HEK293 (cell line): ENCODE measurements around the gene MRAP2.

Experiments
- RBAK ChIP-seq: fragments of 450-650 bp; formaldehyde crosslinking; IDR thresholded peaks from 2 replicates; pipeline ENCODE4 v1.5.1; 2016; ENCODE audit warnings: missing biosample characterization, missing genetic modification characterization
- SALL2 ChIP-seq: fragments of 450-650 bp; formaldehyde crosslinking; IDR thresholded peaks from 2 replicates; pipeline ENCODE4 v1.5.0; 2017; ENCODE audit warnings: missing biosample characterization, mild to moderate bottlenecking, missing genetic modification characterization, borderline replicate concordance
- TCF7L2 ChIP-seq: IDR thresholded peaks from 2 replicates; pipeline ENCODE4 v1.6.1; 2011; ENCODE audit warnings: low read depth, mild to moderate bottlenecking, inconsistent platforms, low read length, moderate library complexity, borderline replicate concordance
- ZNF184 ChIP-seq: fragments of 450-650 bp; IDR thresholded peaks from 2 replicates; pipeline ENCODE4 v1.5.1; 2018; ENCODE audit warnings: missing biosample characterization, mild to moderate bottlenecking, missing genetic modification characterization
- ZNF335 ChIP-seq: fragments of 450-650 bp; formaldehyde crosslinking; conservative IDR thresholded peaks from 2 replicates; pipeline ENCODE4 v1.5.1; 2016; ENCODE audit warnings: missing biosample characterization, missing genetic modification characterization
- ZNF76 ChIP-seq: fragments of 450-650 bp; formaldehyde crosslinking; IDR thresholded peaks from 2 replicates; pipeline ENCODE4; 2016; ENCODE audit warnings: low read depth, missing biosample characterization, missing genetic modification characterization, borderline replicate concordance
- TF ChIP-seq, protein P1 (sequence below): fragments of 450-650 bp; formaldehyde crosslinking; IDR thresholded peaks from 2 replicates; pipeline ENCODE4 v1.5.1; 2016; ENCODE audit warnings: missing biosample characterization, missing genetic modification characterization
- TF ChIP-seq, protein P2 (sequence below): fragments of 450-650 bp; formaldehyde crosslinking; IDR thresholded peaks from 2 replicates; pipeline ENCODE4 v1.5.1; 2016; ENCODE audit warnings: missing biosample characterization, missing genetic modification characterization, low read depth
- TF ChIP-seq, protein P3 (sequence below): fragments of 450-650 bp; formaldehyde crosslinking; IDR thresholded peaks from 2 replicates; pipeline ENCODE4 v1.5.1; 2017; ENCODE audit warnings: missing biosample characterization, missing genetic modification characterization

DNA sequence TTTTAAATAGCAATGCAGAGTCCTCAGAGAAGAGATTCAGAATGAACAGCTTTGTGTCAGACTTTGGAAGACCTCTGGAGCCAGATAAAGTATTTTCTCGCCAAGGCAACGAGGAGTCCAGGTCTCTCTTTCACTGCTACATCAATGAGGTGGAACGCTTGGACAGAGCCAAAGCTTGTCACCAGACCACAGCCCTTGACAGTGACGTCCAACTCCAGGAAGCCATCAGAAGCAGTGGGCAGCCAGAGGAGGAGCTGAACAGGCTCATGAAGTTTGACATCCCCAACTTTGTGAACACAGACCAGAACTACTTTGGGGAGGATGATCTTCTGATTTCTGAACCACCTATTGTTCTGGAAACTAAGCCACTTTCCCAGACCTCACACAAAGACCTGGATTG is 55.5 kb downstream of the MRAP2 start:
- no peak for TF ChIP-seq ZNF76 (tag by site-specific recombination)
- TF ChIP-seq, protein P1, sequence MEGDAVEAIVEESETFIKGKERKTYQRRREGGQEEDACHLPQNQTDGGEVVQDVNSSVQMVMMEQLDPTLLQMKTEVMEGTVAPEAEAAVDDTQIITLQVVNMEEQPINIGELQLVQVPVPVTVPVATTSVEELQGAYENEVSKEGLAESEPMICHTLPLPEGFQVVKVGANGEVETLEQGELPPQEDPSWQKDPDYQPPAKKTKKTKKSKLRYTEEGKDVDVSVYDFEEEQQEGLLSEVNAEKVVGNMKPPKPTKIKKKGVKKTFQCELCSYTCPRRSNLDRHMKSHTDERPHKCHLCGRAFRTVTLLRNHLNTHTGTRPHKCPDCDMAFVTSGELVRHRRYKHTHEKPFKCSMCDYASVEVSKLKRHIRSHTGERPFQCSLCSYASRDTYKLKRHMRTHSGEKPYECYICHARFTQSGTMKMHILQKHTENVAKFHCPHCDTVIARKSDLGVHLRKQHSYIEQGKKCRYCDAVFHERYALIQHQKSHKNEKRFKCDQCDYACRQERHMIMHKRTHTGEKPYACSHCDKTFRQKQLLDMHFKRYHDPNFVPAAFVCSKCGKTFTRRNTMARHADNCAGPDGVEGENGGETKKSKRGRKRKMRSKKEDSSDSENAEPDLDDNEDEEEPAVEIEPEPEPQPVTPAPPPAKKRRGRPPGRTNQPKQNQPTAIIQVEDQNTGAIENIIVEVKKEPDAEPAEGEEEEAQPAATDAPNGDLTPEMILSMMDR (tag by site-specific recombination), result no peak
- TF ChIP-seq, protein P2, sequence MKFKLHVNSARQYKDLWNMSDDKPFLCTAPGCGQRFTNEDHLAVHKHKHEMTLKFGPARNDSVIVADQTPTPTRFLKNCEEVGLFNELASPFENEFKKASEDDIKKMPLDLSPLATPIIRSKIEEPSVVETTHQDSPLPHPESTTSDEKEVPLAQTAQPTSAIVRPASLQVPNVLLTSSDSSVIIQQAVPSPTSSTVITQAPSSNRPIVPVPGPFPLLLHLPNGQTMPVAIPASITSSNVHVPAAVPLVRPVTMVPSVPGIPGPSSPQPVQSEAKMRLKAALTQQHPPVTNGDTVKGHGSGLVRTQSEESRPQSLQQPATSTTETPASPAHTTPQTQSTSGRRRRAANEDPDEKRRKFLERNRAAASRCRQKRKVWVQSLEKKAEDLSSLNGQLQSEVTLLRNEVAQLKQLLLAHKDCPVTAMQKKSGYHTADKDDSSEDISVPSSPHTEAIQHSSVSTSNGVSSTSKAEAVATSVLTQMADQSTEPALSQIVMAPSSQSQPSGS (tag by site-specific recombination), result no peak
- TF ChIP-seq SALL2 (tag by site-specific recombination), result no peak
- TF ChIP-seq TCF7L2, result no peak
- TF ChIP-seq RBAK, result no peak
- TF ChIP-seq, protein P3, sequence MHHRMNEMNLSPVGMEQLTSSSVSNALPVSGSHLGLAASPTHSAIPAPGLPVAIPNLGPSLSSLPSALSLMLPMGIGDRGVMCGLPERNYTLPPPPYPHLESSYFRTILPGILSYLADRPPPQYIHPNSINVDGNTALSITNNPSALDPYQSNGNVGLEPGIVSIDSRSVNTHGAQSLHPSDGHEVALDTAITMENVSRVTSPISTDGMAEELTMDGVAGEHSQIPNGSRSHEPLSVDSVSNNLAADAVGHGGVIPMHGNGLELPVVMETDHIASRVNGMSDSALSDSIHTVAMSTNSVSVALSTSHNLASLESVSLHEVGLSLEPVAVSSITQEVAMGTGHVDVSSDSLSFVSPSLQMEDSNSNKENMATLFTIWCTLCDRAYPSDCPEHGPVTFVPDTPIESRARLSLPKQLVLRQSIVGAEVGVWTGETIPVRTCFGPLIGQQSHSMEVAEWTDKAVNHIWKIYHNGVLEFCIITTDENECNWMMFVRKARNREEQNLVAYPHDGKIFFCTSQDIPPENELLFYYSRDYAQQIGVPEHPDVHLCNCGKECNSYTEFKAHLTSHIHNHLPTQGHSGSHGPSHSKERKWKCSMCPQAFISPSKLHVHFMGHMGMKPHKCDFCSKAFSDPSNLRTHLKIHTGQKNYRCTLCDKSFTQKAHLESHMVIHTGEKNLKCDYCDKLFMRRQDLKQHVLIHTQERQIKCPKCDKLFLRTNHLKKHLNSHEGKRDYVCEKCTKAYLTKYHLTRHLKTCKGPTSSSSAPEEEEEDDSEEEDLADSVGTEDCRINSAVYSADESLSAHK (tag by site-specific recombination), result no peak
- no peak for TF ChIP-seq ZNF335
- TF ChIP-seq ZNF184 (tag by site-specific recombination), result no peak
